HEK293T (cell line): ENCODE measurements around the gene TMEM51.
A peak's percentile ranks its signal among the peaks of the same experiment; 100 is the strongest.

Experiments used
- CTCF ChIA-PET: fragments of 350-600 bp; formaldehyde crosslinking; extraction: SDS; loops from one replicate; lab custom pipeline; 2021; ENCODE audit warnings: antibody characterized with exemption, inconsistent platforms; lab: Yijun Ruan, JAX
- POLR2A ChIA-PET: fragments of 350-600 bp; formaldehyde crosslinking; extraction: SDS; loops from one replicate; lab custom pipeline; 2020; ENCODE audit warnings: antibody characterized with exemption, inconsistent platforms; lab: Yijun Ruan, JAX
- DNase-seq: peaks from one replicate; pipeline ENCODE4 v3.0.0; 2012; ENCODE audit warnings: mixed read lengths; ENCODE audit errors: extremely low spot score
- ARNT ChIP-seq: fragments of 450-650 bp; IDR thresholded peaks from 2 replicates; pipeline ENCODE4 v1.6.1; 2017; ENCODE audit warnings: mild to moderate bottlenecking
- BHLHE40 ChIP-seq: fragments of 450-650 bp; IDR thresholded peaks from 2 replicates; pipeline ENCODE4 v1.6.1; 2016; ENCODE audit warnings: mild to moderate bottlenecking, moderate library complexity, borderline replicate concordance
- CTBP1 ChIP-seq: fragments of 450-650 bp; IDR thresholded peaks from 2 replicates; pipeline ENCODE4 v1.6.1; 2016; ENCODE audit warnings: borderline replicate concordance
- ELF4 ChIP-seq: fragments of 450-650 bp; IDR thresholded peaks from 2 replicates; pipeline ENCODE4 v1.6.1; 2017; ENCODE audit warnings: antibody characterized with exemption
- FOXA1 ChIP-seq: fragments of 450-650 bp; IDR thresholded peaks from 2 replicates; pipeline ENCODE4 v1.6.1; 2016; ENCODE audit warnings: mild to moderate bottlenecking
- FOXK2 ChIP-seq: fragments of 450-650 bp; IDR thresholded peaks from 2 replicates; pipeline ENCODE4 v1.6.1; 2016; ENCODE audit warnings: mild to moderate bottlenecking
- FOXM1 ChIP-seq: fragments of 450-650 bp; IDR thresholded peaks from 2 replicates; pipeline ENCODE4 v1.6.1; 2017; ENCODE audit warnings: mild to moderate bottlenecking, borderline replicate concordance
- HDGF ChIP-seq: fragments of 450-650 bp; IDR thresholded peaks from 2 replicates; pipeline ENCODE4 v1.6.1; 2017; ENCODE audit warnings: antibody characterized with exemption, borderline replicate concordance
- L3MBTL2 ChIP-seq: fragments of 450-650 bp; conservative IDR thresholded peaks from 2 replicates; pipeline ENCODE4 v1.6.1; 2016; ENCODE audit warnings: mild to moderate bottlenecking
- LEF1 ChIP-seq: fragments of 450-650 bp; IDR thresholded peaks from 2 replicates; pipeline ENCODE4 v1.6.1; 2017; ENCODE audit warnings: mild to moderate bottlenecking, borderline replicate concordance
- NFRKB ChIP-seq: fragments of 450-650 bp; IDR thresholded peaks from 2 replicates; pipeline ENCODE4 v1.6.1; 2016; ENCODE audit warnings: mild to moderate bottlenecking, moderate library complexity
- PKNOX1 ChIP-seq: fragments of 450-650 bp; IDR thresholded peaks from 2 replicates; pipeline ENCODE4 v1.6.1; 2016
- SP1 ChIP-seq: fragments of 450-650 bp; IDR thresholded peaks from 2 replicates; pipeline ENCODE4 v1.6.1; 2017
- SUZ12 ChIP-seq: fragments of 450-650 bp; IDR thresholded peaks from 2 replicates; pipeline ENCODE4 v1.6.1; 2016; ENCODE audit warnings: mild to moderate bottlenecking
- TARDBP ChIP-seq: fragments of 450-650 bp; IDR thresholded peaks from 2 replicates; pipeline ENCODE4 v1.6.1; 2016
- ZNF384 ChIP-seq: fragments of 450-650 bp; IDR thresholded peaks from 2 replicates; pipeline ENCODE4 v1.6.1; 2016

Gene TMEM51

GRCh38 chr1:15256584-15256983 is 103.0 kb downstream of the TMEM51 start:
- CTCF ChIA-PET = no interaction called here
- TF ChIP-seq LEF1 (no peak), PKNOX1 (no peak), ELF4 (no peak), CTBP1 (no peak), FOXK2 (no peak), TARDBP (no peak), BHLHE40 (no peak), FOXM1 (no peak), HDGF (no peak), ARNT (no peak), ZNF384 (no peak), FOXA1 (no peak), SUZ12 (no peak), L3MBTL2 (no peak), SP1 (no peak), NFRKB (no peak)
- POLR2A ChIA-PET = no interaction called here
- DNase-seq = no peak

DNA sequence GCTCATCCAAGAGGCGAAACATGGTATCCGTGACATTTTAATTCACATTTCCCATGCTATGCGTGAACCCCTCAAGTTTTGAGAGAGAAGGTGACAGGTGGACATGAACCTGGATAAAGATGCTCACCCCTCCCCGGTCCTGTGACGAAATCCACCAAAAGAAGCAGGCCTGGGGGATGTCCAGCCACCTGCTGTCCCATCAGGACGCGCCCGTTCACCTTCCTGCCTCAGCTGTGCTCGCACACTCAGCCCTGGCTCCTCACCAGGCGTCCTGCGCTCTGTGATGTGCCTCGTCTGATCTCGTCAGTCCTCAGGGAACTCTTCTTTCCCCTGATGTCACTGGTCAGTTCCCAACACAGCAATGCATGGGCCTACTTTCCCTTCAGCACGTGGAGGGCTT is 103.8 kb downstream of the TMEM51 start:
- ChIA-PET CTCF (no interaction called here), POLR2A (no interaction called here)
- no peak for TF ChIP-seq TARDBP
- no peak for TF ChIP-seq HDGF
- TF ChIP-seq NFRKB = no peak
- no peak for TF ChIP-seq L3MBTL2
- no peak for TF ChIP-seq FOXM1
- TF ChIP-seq ZNF384 = no peak
- TF ChIP-seq CTBP1 = no peak
- DNase-seq = no peak

GRCh38 chr1:15258833-15259621 is 105.5 kb downstream of the TMEM51 start:
- ChIA-PET CTCF (no interaction called here), POLR2A (no interaction called here)
- TF ChIP-seq CTBP1 (no peak), L3MBTL2 (no peak), ELF4 (no peak), PKNOX1 (no peak), SUZ12 (no peak)
- DNase-seq = no peak

GRCh38 chr1:15259622-15260007 is 106.1 kb downstream of the TMEM51 start:
- POLR2A ChIA-PET = no interaction called here
- TF ChIP-seq FOXM1 = no peak
- no peak for TF ChIP-seq ARNT
- no peak for TF ChIP-seq CTBP1
- no peak for TF ChIP-seq L3MBTL2
- no peak for DNase-seq
- CTCF ChIA-PET = no interaction called here

DNA sequence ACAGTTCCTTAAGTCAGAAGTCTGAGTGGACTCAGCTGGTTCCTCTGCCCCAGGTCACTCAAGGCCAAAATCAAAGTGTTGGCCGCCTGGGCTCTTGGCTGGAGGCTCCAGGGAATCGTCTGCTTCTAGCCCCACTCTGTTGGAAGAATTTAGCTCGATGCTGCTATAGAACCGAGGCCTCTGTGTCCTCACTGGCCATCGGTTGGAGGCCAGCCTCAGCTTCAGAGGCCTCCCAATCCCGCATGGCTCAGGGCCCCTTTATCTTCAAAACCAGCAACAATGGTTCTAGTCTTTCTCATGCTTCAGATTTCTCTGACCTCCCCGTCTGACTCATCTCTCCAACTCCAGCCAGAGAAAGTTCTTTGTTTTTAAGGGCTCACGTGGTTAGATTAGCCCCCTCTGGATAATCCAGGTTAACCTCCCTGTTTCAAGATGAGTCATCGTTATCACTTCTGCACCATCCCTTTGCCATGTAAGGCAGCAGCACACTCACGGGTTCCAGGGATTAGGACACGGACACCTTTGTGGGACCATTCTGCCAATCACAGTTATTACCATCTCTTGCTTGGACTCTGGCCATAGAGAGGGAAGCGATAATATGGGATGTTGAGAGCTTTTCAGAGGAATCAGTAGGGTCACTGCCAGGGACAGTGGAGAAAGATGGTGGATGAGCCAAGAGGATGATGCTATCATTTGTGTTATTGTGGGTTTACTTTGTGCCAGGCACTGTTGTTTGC is 107.0 kb downstream of the TMEM51 start:
- TF ChIP-seq BHLHE40 (no peak), FOXK2 (no peak), SP1 (no peak), FOXM1 (no peak), TARDBP (no peak), SUZ12 (no peak)
- POLR2A ChIA-PET = no interaction called here
- DNase-seq = no peak
- CTCF ChIA-PET = no interaction called here

GRCh38 chr1:15261155-15262002 is 107.8 kb downstream of the TMEM51 start:
- DNase-seq = no peak
- TF ChIP-seq PKNOX1 (peak; percentile 31), ARNT (no peak)
- ChIA-PET CTCF (no interaction called here), POLR2A (interaction anchor here (1.1 kb wide), 1 partner anchor 17 kb away, joined by 3 read pairs; no protein-coding TSS in a partner anchor)
